DOHH2 (cell line): ENCODE measurements around the gene GABRA5.

ENCODE experiments used
- H3F3A ChIP-seq: fragments of 200-600 bp; sonication (generic), shearing (Covaris generic); 2 replicates; pipeline ENCODE4 v1.6.0; 2016; ENCODE audit warnings: antibody characterized with exemption, mild to moderate bottlenecking; ENCODE audit not compliant: control insufficient read depth, insufficient read depth
- H3K27ac ChIP-seq: fragments of 200-600 bp; sonication (generic); 2 replicates; pipeline ENCODE4 v1.5.1; 2014; ENCODE audit warnings: low read depth, mild to moderate bottlenecking, low read length, moderate library complexity
- H3K27me3 ChIP-seq: fragments of 200-600 bp; sonication (generic); 2 replicates; pipeline ENCODE4 v1.6.1; 2014; ENCODE audit warnings: mild to moderate bottlenecking, low read length, mixed read lengths; ENCODE audit not compliant: control insufficient read depth
- H3K36me3 ChIP-seq: fragments of 200-600 bp; sonication (generic); 2 replicates; pipeline ENCODE4 v1.6.1; 2014; ENCODE audit warnings: mild to moderate bottlenecking, low read length, moderate library complexity, mixed read lengths; ENCODE audit not compliant: control insufficient read depth
- H3K4me1 ChIP-seq: fragments of 200-600 bp; sonication (generic); 2 replicates; pipeline ENCODE4 v1.6.1; 2014; ENCODE audit warnings: mild to moderate bottlenecking, low read length, mixed read lengths; ENCODE audit not compliant: control insufficient read depth
- H3K4me2 ChIP-seq: fragments of 200-600 bp; sonication (generic); 2 replicates; pipeline ENCODE4 v1.6.0; 2014; ENCODE audit warnings: mild to moderate bottlenecking, low read length, moderate library complexity
- H3K4me3 ChIP-seq: fragments of 200-600 bp; sonication (generic); 2 replicates; pipeline ENCODE4 v1.5.1; 2014; ENCODE audit warnings: mild to moderate bottlenecking, low read length, mixed read lengths
- H3K79me2 ChIP-seq: fragments of 200-600 bp; sonication (generic); 2 replicates; pipeline ENCODE4 v1.6.1; 2014; ENCODE audit warnings: mild to moderate bottlenecking, low read length, mixed read lengths; ENCODE audit not compliant: control insufficient read depth
- H3K9me2 ChIP-seq: fragments of 200-600 bp; sonication (generic); replicated peaks from 2 replicates; pipeline ENCODE4 v1.6.1; 2014; ENCODE audit warnings: mild to moderate bottlenecking, low read length, mixed read lengths; ENCODE audit not compliant: control insufficient read depth
- H3K9me3 ChIP-seq: fragments of 200-600 bp; sonication (generic); 2 replicates; pipeline ENCODE4 v1.6.1; 2014; ENCODE audit warnings: antibody characterized with exemption, low read length, mixed read lengths; ENCODE audit not compliant: control insufficient read depth, insufficient read depth
- H4K20me1 ChIP-seq: fragments of 200-600 bp; sonication (generic); 2 replicates; pipeline ENCODE4 v1.6.0; 2014; ENCODE audit warnings: low read depth, mild to moderate bottlenecking, antibody characterized with exemption, low read length, moderate library complexity; ENCODE audit not compliant: control insufficient read depth, insufficient read depth
- EZH2phosphoT487 ChIP-seq: fragments of 200-600 bp; sonication (generic); IDR thresholded peaks from 2 replicates; pipeline ENCODE4 v1.6.1; 2017; ENCODE audit warnings: borderline replicate concordance, mild to moderate bottlenecking, antibody characterized with exemption, low read length, moderate library complexity, mixed read lengths
- TF ChIP-seq, protein P1 (sequence below): fragments of 200-600 bp; sonication (generic); IDR thresholded peaks from one replicate; pipeline ENCODE4 v1.5.1; 2014; ENCODE audit warnings: antibody characterized with exemption, mild to moderate bottlenecking, low read depth, low read length; ENCODE audit not compliant: poor library complexity, severe bottlenecking

Gene GABRA5

DNA sequence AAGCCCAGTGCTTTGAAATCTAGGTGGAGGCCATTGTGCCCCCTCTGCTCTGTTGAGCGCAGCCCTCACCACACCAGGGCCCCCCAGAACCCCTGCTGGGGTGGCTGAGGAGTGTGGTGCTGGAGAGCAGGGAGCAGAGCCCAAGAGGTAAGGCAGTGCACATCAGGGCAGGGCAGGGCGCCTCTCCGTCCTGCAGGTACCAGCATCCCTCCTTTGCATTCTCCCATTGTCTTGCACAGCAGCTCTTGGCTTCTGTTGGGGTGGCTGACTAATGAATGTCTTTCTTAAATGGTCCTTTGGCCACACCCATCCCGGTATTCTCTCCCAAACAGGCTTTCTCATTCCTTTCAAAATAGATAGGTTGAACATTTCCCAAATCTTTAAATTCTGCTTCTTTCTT, 62.7 kb downstream of the GABRA5 start:
- Histone ChIP-seq H3K4me3 (no peak overlapping the region), H3K27me3 (no peaks in the 10 kb centered on the region), H3K4me2 (no peak overlapping the region), H3K9me2 (no peaks in the 10 kb centered on the region), H3K9me3 (peaks cover 6% of the 10 kb centered on the region; the same call in 1 of the 2 replicates), H4K20me1 (no peaks in the 10 kb centered on the region), H3K27ac (no peak overlapping the region), H3F3A (no peaks in the 10 kb centered on the region), H3K79me2 (no peaks in the 10 kb centered on the region), H3K4me1 (no peaks in the 10 kb centered on the region), H3K36me3 (no peaks in the 10 kb centered on the region)
- TF ChIP-seq, protein P1, sequence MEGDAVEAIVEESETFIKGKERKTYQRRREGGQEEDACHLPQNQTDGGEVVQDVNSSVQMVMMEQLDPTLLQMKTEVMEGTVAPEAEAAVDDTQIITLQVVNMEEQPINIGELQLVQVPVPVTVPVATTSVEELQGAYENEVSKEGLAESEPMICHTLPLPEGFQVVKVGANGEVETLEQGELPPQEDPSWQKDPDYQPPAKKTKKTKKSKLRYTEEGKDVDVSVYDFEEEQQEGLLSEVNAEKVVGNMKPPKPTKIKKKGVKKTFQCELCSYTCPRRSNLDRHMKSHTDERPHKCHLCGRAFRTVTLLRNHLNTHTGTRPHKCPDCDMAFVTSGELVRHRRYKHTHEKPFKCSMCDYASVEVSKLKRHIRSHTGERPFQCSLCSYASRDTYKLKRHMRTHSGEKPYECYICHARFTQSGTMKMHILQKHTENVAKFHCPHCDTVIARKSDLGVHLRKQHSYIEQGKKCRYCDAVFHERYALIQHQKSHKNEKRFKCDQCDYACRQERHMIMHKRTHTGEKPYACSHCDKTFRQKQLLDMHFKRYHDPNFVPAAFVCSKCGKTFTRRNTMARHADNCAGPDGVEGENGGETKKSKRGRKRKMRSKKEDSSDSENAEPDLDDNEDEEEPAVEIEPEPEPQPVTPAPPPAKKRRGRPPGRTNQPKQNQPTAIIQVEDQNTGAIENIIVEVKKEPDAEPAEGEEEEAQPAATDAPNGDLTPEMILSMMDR: no peak

DNA sequence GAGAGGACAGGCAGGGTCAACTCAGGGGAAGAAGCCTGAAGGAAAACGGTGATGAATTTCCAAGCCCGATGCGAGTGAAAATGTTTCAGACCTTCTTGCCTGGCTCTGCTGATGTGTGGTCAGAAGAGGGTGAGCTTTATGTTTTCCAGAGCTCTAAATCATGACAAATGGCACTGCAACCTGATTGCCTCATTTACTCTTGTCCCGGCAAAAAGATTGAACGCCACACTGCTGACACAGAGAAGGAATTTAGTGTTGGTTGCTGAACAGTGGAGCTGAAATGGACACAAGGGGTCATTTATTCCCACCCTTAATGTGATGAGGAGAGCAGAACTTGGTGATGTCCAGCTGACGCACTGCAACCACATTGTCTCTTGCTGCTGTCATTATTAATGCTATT, 68.0 kb downstream of the GABRA5 start:
- TF ChIP-seq EZH2phosphoT487: no peak
- TF ChIP-seq, protein P1: no peak
- H3K27me3 ChIP-seq: no peaks in the 10 kb centered on the region
- H3F3A ChIP-seq: no peaks in the 10 kb centered on the region
- H3K9me3 ChIP-seq: peaks cover 15% of the 10 kb centered on the region; the same call in 1 of the 2 replicates
- H4K20me1 ChIP-seq: no peaks in the 10 kb centered on the region
- no peak overlapping the region for H3K4me2 ChIP-seq
- no peaks in the 10 kb centered on the region for H3K9me2 ChIP-seq
- no peak overlapping the region for H3K4me3 ChIP-seq
- H3K79me2 ChIP-seq: no peaks in the 10 kb centered on the region
- H3K4me1 ChIP-seq: no peaks in the 10 kb centered on the region
- H3K36me3 ChIP-seq: no peaks in the 10 kb centered on the region
- no peak overlapping the region for H3K27ac ChIP-seq

DNA sequence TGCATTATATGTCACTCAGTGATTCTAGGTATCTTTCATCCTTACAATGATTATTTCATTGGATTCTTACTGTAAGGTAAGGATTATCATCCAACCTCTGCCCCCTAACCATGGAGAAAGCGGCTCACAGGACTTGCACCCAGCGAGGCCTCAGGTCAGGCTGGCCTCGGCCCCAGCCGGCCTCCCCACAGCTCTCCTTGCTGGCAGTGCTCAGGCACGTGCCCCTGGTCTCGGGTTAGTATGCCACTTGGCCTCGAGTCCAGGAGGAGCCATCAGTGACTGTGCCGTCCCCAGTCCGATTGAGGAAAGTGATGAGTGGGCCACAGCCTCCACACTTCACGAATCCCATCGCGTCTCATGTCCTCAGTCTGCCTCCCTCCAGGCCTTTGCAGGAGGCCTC, 68.5 kb downstream of the GABRA5 start:
- H3K27me3 ChIP-seq: no peaks in the 10 kb centered on the region
- no peak for TF ChIP-seq EZH2phosphoT487
- TF ChIP-seq, protein P1: no peak

DNA sequence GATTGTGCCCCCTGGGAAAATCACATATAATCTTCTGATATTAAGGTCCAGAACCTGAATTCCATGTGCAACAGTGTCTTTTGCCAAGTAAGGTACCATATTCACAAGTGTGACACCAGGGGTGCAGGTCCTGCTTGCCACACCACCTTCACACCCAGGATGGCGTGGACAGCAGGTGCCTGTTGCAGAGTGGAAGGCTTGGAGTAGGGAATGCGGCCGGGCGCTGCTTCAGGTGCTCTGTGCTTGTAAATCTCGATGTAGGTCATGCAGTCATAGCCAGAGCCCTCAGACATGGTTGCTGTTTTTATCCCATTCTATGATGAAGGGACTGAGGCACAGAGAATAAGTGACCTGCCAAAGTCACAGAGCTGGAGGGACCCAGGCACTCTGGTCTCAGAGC, 69.6 kb downstream of the GABRA5 start:
- Histone ChIP-seq H3K79me2 (no peaks in the 10 kb centered on the region), H3K27ac (no peak overlapping the region), H3K36me3 (no peaks in the 10 kb centered on the region), H3K27me3 (no peaks in the 10 kb centered on the region), H3K9me2 (no peaks in the 10 kb centered on the region), H3K4me1 (no peaks in the 10 kb centered on the region), H3K4me2 (no peak overlapping the region), H3K4me3 (no peak overlapping the region), H3F3A (no peaks in the 10 kb centered on the region), H3K9me3 (peaks cover 15% of the 10 kb centered on the region; the same call in 1 of the 2 replicates), H4K20me1 (no peaks in the 10 kb centered on the region)
- TF ChIP-seq, protein P1: no peak
- TF ChIP-seq EZH2phosphoT487: no peak

More for the DNA sequence above, 68.5 kb downstream of the GABRA5 start:
- Histone ChIP-seq H3K79me2 (no peaks in the 10 kb centered on the region), H3K9me3 (peaks cover 15% of the 10 kb centered on the region; the same call in 1 of the 2 replicates), H3K4me2 (no peak overlapping the region), H3F3A (no peaks in the 10 kb centered on the region), H3K27ac (no peak overlapping the region), H3K9me2 (no peaks in the 10 kb centered on the region), H3K4me3 (no peak overlapping the region), H3K36me3 (no peaks in the 10 kb centered on the region), H3K4me1 (no peaks in the 10 kb centered on the region), H4K20me1 (no peaks in the 10 kb centered on the region)
